Glomerular visceral epithelial cell (primary cell): ENCODE data around the gene LHX3.
"Not testable (repeated sequence)": the region's sequence is repeated elsewhere in the genome, so short reads cannot be mapped to it uniquely, and the experiment has no call there.

Experiments used
- DNase-seq: peaks from one replicate; pipeline ENCODE4 v3.0.0-alpha.2; 2016; ENCODE audit errors: extremely low spot score

LHX3 gene

GRCh38 chr9:136153381-136154065 is 51.4 kb downstream of the LHX3 start:
- DNase-seq, result no peak

DNA sequence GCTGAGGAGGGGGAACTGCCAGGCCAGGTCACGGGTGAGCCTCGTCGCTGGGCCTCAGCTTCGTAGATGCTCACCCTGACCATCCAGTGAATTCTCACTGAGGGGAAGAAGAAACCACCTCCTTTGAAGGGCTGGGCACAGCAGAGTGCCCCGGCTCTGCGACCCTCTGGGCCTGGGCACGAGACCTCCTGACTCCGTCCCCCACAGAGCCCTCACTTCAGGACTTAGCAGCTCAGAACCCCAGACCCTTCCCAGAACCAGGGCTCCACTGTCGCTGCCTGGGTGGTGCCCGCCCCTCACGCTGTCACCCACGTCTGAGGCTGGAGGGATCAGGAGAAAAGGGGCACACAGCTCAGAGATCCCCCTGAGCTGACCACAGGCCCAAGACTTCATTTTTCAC is 52.0 kb downstream of the LHX3 start:
- no peak for DNase-seq

GRCh38 chr9:136152543-136152866 is 52.4 kb downstream of the LHX3 start:
- DNase-seq, result no peak

- DNase-seq, result no peak
These were observed 52.9 kb downstream of the LHX3 start for GRCh38 chr9:136151848-136152542.

- no peak for DNase-seq
These were observed 53.6 kb downstream of the LHX3 start for GRCh38 chr9:136151214-136151804.

DNA sequence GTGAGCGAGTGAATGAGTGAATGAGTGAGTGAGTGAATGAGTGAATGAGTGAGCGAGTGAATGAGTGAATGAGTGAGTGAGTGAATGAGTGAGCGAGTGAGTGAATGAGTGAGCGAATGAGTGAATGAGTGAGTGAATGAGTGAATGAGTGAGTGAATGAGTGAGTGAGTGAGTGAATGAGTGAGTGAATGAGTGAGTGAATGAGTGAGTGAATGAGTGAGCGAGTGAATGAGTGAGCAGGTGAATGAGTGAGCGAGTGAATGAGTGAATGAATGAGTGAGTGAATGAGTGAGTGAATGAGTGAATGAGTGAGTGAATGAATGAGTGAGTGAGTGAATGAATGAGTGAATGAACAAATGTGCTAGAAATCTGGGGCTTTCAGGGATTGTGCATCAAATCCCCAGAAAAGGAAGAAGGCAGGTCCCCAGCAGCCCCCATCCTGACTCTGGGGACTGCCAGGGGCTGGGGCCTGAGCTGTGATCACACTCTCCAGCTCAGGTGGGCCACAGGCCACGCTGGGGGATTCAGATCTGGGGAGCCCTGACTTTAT is 54.2 kb downstream of the LHX3 start:
- DNase-seq, result not testable (repeated sequence)

DNA sequence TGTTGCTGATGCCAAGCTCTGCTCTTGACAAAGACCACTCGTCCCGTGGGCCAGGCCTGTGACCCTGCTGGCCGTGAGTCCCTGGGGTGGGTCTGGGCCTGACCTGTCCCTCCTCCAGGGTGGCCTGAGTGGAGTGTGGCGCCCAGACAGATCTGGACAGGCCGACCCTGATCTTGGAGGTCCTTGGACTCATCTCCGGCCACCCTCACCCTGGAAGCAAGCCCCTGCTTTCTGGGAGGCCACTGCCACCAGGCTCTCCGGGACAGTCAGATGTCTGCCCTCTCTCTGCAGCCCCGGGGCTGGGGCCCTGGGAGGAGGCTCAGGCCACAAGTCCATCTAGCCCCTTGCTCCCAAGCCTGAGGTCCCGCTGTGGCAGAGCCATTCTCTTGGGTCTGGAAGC is 55.1 kb downstream of the LHX3 start:
- DNase-seq, result no peak

DNA sequence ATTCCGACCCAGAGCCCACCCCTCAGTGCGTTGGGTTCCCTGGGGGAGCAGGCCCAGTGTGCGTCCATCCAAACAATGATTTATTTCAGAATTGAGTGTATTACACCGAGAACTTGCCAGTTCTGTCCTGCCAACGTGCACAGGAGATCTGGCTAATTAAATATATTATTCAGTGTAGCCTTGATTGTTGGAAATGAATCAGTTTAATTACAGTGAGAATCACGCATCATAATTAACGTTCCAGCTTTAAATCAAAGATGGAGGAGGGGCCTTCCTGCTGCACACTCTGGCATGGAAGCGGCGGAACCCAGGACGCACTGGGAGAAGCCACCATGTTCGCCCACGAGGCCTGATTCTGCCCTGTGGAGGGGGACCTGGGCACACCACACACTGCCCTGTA is 55.6 kb downstream of the LHX3 start:
- DNase-seq, result no peak

GRCh38 chr9:136148766-136149165 is 56.2 kb downstream of the LHX3 start:
- no peak for DNase-seq

DNA sequence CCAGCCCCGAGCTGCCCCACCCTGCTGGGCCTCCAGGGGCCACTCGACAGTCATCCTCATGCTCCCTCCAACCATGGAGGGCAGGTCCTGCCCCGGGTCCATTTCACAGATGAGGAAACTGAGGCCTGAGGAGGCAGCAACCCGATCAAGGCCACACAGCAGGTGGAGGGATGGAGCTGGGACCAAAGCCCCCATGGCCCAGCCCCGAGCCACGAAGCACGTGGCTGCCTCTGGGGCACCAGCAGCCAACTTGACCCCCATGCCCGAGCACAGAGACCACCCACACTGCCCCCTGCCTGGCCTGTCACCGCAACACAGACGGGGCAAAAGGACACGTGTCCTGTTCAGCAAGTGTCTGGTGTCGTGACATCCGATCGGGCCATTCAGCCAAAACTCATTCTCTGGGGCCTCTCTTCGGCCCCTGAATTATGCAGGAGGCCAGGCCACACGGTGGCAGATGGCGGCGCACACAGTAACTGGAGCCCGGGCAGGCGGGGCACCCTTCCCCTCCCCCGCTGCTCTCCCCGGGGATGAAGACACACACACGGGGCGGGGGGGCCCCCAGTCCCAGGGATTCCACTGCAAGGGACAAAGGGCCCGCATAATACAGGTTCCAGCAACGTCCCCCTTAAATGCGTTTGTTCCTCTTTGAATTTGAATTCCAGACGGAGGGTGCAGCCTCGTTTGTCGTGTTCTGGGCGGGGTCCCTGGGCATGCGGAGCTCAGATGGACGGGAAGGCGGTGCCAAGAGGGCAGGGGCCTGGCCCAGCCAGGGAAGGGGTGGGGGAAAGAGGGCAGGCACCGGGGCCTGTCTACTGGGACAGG is 56.8 kb downstream of the LHX3 start:
- DNase-seq, result no peak

DNA sequence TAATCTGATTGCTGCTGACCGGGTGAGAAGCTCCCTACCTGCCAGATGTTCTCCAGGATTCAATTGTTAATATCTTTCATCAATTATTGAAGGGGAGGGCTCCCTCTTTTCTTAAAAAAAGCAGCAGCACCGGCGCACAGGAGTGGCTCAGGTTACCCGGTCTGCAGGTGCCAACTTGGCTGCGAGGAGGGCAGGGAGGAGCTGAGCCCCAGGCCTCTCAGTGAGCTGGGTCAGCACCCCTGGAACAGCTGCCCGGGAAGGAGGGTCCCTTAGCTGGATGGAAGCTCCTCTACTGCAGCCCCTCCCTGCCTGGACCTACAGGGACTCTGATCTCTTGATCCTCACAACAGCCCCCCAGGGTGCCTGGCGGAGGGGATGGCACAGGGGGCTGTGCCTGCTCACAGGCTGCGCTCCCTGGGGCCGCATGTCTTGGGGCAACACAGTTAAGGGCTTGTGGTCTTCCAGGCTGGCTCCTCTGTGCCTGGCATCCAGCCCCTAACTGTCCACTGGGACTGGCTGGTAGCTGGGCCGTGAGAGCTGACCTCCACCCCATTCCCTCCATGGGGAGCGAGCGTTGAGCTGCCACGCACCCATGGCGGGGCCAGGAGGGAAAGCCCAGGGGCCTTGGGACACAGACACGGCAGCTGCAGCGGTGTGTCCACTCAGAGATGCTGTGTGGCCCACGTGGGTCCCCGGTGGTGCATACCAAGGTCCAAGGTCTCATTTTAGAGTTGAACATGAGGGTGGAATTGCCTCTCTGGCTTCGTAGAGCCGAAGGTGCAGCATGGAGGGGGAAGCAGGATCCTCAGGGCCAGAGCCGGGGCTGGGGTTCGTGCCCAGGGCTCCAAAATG is 57.7 kb downstream of the LHX3 start:
- DNase-seq, result no peak
